GM12872 (cell line): Measurements from ENCODE around the gene PCGF3.

Experiments
- TF ChIP-seq, protein P1 (sequence below): IDR thresholded peaks from 3 replicates; pipeline ENCODE4 v1.5.1; 2011; ENCODE audit warnings: low read depth, mild to moderate bottlenecking, low read length, moderate library complexity; ENCODE audit not compliant: insufficient read depth

Gene PCGF3

DNA sequence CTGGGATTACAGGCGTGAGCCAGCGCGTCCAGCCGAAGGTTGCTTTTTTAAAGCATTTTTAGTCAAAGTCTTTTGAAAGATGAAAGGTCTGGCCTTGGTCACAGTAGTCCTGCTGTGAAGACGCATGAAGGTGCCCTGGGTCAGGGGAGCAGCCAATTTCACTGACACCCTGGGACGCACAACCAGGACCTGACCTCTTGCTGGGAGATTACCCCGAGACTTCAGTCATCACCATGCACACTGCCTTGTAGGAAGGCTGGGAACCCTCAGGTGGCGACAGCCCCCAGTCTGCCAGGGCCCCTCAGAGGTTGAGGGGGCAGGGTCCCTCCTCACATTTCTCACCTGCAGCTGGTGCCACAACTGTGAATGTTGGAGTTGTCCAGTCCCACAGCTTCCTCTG, 67.1 kb downstream of the PCGF3 start:
- TF ChIP-seq, protein P1, sequence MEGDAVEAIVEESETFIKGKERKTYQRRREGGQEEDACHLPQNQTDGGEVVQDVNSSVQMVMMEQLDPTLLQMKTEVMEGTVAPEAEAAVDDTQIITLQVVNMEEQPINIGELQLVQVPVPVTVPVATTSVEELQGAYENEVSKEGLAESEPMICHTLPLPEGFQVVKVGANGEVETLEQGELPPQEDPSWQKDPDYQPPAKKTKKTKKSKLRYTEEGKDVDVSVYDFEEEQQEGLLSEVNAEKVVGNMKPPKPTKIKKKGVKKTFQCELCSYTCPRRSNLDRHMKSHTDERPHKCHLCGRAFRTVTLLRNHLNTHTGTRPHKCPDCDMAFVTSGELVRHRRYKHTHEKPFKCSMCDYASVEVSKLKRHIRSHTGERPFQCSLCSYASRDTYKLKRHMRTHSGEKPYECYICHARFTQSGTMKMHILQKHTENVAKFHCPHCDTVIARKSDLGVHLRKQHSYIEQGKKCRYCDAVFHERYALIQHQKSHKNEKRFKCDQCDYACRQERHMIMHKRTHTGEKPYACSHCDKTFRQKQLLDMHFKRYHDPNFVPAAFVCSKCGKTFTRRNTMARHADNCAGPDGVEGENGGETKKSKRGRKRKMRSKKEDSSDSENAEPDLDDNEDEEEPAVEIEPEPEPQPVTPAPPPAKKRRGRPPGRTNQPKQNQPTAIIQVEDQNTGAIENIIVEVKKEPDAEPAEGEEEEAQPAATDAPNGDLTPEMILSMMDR = no peak

DNA sequence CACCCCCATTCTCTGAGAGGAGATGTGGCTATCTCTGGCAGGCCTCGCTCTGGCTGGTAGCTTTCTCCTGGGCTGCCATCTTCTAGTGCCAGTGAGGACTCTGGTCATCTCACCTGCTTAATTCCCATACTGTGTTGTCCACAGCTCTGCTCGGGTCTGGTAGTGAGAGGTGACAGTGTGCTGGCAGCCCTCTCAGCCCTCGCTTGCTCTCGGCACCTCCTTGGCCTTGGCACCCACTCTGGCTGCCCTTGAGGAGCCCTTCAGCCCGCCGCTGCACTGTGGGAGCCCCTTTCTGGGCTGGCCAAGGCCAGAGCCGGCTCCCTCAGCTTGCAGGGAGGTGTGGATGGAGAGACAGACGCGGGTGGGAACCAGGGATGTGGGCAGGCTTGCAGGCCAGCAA, 67.6 kb downstream of the PCGF3 start:
- TF ChIP-seq, protein P1 = no peak

GRCh38 chr4:776743-777441, 71.3 kb downstream of the PCGF3 start:
- TF ChIP-seq, protein P1 = no peak

DNA sequence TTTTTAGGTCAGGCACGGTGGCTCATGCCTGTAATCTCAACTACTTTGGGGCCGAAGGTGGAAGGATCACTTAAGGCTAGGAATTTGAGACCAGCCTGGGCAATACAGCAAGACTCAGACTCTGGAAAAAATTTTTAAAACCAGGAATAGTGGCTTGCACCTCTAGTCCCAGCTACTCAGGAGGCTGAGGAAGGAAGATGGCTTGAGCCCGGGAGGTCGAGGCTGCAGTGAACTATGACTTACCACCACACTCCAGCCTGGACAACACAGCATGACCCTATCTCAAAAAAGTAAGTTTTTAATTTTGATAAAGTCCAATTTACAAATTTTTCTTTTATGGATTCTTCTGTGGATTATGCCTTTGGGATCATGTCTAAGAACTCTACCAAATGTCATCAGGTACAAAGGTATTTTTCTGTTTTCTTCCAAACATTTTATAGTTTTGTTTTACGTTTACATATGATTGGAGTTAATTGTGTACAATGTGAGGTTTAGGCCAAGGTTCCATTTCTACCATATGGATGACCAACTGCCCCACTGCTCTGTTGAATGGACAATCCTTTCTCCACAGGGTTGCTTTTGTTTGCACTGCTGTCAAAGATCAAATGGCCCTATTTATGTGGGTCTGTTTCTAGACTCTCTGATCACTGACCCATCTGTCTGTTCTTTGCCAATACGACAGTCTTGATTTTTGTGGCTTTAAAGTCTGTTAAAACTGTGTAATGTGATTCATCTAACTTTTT, 72.1 kb downstream of the PCGF3 start:
- TF ChIP-seq, protein P1 = no peak

- TF ChIP-seq, protein P1 = no peak
Observed at GRCh38 chr4:779555-779954, 73.9 kb downstream of the PCGF3 start.

DNA sequence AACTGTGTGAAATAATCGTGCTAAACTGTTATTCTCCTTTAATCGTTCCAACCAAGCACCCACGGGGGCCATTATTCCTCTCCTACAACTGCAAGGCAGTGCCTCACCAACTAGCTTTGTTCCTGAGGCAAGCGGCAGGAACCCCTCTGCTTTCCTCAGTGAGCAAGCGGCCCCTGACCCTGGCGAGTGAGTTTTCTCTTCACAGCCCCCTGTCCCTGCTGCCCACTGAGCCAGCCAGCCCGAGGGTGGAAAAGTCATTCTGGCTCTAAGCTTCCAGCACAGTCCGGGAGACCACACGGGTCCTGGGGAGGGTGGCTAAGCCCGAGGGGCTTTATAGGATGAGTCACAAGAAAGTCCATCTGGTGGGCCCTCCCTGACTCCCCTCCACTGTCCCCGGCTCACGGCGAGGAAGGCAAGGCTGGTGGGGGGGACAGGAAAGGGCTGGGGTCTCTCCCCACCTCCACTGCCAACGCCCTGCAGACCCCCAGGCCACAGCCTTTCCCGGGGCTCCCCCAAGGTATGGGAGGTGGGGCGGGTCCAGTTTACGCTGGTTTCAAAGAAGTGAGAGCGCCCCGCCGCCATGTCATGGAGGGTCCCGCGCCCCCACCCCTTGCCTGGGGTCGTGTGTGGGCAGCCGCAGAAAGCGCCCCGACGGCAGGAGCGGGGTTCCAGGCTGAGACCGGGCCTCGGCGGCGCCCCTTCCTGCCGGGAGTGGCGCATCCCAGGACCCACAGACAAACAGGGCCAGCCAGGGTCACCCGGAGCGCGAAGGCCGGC, 75.3 kb downstream of the PCGF3 start:
- TF ChIP-seq, protein P1 = no peak

GRCh38 chr4:781493-782216, 76.0 kb downstream of the PCGF3 start:
- TF ChIP-seq, protein P1 = no peak
